HUDEP-2 (cell line): ENCODE results near the gene NBAS.

Source experiments
- DNase-seq, 76 experiments: peaks; one replicate each; lab custom pipeline; 2025; ENCODE audit not compliant: unreplicated experiment in 76 of 76; lab: John Stamatoyannopoulos, UW

The NBAS gene

DNA sequence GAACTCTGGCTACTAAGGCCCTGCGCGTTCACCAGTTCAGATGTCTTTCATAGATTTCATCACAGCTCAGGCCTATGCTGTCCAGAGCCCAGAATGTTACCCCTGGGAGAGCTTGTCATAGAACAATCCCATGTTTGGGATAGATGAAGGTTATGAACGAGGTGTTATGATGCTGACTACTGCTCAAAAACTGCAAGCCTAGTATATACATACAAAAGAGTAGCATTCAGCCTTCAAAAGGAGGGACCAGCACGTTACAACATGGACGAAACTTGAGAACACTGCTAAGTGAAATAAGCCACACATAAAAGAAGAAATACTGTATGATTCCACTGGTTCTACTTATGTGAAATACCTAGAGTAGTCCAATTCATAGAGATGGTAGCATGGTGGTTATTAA, 401.9 kb downstream of the NBAS start:
- DNase-seq: no peak

DNA sequence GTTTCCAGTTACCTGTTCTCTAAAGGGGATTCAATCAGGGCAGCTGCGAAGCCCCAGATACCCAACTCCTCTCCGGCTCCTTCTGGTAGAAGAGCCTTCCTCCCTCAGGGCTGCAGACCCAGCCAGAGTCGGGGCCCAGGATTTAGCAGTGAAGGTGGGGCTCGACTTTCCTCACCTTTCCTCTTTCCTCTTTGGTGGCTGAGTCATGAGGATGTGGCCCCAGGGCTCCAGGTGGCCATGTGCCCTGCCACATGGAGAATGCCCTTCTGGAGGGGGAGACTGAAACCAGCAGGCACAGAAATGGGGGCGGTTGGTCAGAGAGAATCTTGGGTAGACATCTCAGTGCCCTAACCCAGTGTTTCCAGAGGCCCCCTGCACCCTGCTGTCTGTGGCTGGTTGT, 402.6 kb downstream of the NBAS start:
- DNase-seq: no peak

DNA sequence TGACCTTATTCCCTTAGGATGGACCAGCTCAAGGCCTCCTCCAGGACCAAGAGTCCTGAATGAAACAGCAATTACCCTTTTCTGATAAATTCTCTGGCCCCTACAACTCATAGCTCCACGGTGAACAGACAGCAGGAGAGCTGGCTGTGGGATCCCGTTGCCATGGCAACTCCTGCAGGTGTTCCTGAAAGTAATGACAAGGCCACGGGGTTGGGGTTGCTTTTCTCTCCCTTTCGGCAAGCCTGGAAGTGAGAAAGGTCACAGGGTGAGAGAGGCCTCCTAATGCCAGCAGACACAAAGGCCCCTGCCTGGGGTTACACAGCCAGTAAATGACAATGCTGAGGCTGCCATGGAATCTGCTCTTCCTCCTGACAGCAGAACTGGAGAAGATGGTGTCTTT, 403.0 kb downstream of the NBAS start:
- no peak for DNase-seq

DNA sequence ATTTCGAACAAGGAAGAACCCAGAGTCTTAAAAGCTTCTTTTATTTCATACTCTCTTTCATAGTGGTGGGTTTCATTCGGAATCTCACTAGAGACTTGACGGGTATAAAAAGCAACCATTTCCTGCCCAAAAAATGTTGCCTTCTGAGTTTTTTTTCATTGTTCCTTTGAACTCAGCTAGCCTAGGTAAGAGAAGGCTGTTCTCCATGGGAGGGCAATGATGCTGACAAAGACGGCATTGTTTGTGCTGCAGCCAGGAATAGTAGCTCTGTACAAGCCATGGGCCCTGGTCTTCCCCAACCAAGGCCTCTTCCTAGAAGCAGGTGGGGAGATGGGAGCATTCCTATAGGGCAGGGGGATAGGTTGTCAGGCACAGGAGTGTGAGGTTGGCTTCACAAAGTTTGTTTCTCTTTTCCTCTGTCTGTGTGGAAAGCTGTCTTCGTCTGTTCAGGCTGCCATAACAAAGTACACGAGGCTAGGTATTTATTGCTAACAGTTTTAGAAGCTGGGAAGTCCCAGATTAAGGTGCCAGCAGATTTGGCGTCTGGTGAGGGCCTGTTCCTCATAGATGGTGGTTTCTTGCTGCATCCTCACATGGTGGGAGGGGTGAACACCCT, 405.1 kb downstream of the NBAS start:
- DNase-seq: no peak

GRCh38 chr2:15154297-15154696, 406.8 kb downstream of the NBAS start:
- DNase-seq: no peak

GRCh38 chr2:15152382-15152781, 408.8 kb downstream of the NBAS start:
- DNase-seq: no peak

DNA sequence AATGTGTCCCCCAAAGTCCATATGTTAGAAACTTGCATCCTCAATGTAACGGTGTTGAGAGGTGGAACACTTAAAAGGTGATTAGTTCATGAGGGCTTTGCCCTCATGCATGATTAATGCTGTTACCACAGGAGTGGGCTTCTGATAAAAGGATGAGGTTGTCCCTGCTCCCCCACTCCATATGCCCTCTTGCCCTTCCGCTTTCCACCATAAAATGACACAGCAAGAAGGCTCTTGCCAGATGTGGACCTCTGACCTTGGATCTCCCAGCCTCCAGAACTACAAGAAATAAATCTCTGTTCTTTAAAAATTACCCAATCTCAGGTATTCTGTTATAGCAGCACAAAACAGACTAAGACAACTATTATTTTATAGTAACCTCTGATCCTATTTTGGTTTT, 412.1 kb downstream of the NBAS start:
- no peak for DNase-seq

- DNase-seq: no peak
Observed at GRCh38 chr2:15147591-15147990, 413.5 kb downstream of the NBAS start.

DNA sequence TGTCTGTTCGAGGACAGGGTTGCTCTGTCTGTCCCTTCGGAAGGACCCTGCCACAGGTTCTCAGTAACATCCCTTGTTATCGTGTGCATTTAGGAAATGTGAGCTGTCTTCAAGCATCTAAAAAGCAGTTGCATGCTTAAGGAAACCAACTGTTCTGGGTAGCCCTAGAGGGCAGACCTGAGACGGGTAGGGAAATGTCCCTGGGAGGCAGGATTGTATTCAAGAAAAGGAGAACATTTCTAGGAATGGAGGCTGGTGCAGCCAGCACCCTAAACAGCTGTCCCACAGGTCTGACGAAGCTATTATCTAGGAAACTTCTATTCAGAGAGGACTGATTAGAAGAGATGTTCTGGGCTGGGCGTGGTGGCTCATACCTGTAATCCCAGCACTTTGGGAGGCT, 414.2 kb downstream of the NBAS start:
- no peak for DNase-seq

DNA sequence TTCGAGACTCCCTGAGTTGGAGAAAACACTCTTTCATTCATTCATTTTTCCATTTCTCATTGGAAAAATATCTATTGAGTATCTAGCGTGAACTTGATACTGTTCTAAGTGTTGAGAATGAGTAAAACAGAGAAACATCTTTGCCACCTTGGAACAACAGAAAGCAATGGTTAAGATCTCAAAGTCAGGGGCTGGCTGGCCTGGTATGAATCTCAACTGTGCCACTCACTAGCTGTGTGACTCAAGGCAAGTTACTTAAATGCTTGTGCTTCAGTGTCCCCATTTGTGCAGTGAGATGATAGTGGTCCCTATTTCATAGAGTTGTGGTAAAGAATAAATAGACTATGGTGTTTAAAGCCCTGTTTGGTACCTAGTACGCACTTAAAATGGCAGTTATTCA, 415.2 kb downstream of the NBAS start:
- DNase-seq: no peak

DNA sequence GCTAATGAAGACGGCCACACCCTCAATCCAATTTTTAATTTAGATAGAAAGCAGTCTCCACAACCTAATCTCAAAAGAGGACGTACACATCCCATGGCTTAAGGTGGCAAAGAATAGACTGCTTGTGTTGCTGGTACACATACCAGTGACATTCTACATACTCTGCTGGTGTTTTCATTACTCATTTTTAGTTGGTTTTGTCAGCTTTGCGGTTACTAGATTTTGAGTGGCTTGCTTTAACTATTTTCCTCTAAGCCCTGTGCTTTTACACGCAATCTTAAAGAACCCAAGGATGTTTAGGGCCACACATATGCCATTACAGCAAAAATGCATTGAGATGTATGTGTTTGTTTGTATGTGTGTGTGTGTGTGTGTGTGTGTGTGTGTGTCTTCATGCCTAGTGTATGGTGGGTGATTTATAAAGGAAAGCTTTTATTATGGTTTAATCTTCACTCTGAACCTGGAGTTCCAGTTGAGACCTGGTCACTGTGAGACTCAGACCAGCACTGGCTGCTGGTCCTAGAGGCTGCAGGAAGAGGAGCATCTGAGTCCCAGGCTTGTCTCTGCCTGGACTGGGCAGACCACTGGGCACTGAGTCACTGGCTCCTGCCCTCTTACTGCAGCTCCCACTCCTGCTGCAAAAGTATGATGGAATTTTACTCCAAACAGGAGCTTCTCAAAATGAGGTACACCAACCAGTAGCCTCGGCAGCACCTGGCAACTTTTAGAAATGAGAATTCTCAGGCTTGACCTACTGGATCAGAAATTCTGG, 415.9 kb downstream of the NBAS start:
- no peak for DNase-seq

GRCh38 chr2:15142069-15142689, 419.0 kb downstream of the NBAS start:
- no peak for DNase-seq

GRCh38 chr2:15141211-15141610, 419.9 kb downstream of the NBAS start:
- DNase-seq: no peak

DNA sequence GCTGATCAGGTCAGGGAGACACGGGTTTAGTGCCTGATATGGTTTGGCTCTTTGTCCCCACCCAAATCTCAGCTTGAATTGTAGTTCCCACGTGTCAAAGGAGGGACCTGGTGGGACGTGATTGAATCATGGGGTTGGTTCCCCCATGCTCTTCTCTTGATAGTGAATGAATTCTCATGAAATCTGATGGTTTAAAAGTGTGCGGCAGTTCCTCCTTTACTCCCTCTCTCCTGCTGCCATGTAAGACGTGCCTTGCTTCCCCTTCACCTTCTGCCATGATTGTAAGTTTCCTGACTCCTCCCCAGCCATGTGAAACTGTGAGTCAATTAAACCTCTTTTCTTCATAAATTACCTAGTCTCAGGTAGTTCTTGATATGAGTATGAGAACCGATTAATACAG, 424.5 kb downstream of the NBAS start:
- no peak for DNase-seq

DNA sequence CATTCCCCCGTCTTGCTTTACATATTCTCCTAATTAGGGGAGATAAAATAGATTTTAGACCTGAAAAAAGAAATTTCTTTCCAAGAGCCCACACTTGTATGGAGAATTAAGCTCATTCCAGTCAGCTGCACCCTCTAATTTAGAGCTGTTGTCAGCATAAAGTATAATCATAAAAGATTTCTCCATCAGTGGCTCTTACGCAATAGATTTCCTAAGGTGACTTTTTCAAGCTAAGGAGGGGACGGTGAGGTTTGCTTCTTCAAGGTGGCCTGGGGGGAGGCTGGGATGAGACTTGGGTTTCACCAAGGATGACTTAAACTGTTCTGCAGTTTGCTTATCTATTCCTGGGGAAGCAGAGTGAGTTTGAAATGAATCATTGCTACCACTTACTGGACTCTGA, 426.2 kb downstream of the NBAS start:
- no peak for DNase-seq

DNA sequence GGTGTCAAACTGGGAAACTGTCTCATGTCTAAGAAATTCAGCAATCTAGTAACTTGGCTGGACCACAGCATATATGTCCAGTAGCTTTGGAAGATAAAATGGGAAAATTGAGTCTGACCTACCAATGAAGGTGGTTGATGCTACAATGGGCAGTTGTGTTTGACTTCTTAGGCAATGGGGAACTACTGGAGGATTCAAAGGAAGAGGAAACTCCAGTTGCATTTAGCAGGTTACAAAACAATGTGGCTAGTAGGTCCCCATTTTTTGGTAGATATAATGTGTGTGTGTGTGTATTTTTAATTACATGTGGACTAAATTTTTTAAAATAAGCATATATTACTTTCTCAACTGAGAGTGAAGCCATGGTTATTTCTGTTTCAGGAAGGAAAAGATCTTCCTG, 427.7 kb downstream of the NBAS start:
- no peak for DNase-seq

- DNase-seq: no peak
Observed at GRCh38 chr2:15128846-15129245, 432.3 kb downstream of the NBAS start.

GRCh38 chr2:15127876-15128275, 433.3 kb downstream of the NBAS start:
- DNase-seq: no peak

- peak in 2 of 76 experiments; percentile 6 to 22 for DNase-seq
Observed at GRCh38 chr2:15127301-15127700, 433.8 kb downstream of the NBAS start.

GRCh38 chr2:15126373-15126772, 434.8 kb downstream of the NBAS start:
- DNase-seq: no peak

GRCh38 chr2:15122915-15123314, 438.2 kb downstream of the NBAS start:
- no peak for DNase-seq

DNA sequence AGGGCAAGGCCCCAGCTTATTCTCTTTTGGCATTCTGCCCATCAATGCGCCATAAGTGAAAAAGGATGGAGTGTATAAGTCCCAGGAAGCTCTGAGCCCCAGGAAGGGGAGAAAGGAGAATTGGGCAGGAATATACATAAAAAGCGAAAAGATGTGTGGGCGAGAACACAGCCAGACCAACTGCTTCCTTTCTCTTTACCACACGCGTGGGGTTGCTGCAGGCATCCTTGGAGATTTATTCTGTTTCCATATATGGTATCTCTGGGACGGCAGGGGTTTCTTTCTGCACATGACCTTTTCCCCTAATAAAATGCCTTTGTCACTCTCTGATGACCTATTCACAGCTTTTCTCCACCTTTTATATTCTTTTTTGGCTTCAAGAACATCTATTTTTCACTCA, 440.5 kb downstream of the NBAS start:
- no peak for DNase-seq
